Thymus (tissue), 11 donors: Measurements from ENCODE around the gene IQCE. TPM values are rescaled to one million over a fixed set of nuclear protein-coding genes. Genes with fewer than 3 reads are reported as not detected.

Experiments
- DNase-seq, 9 donors: peaks; one replicate each; pipeline ENCODE4 v3.0.0-alpha.2; 2013; ENCODE audit warnings: low spot score in 9 of 9, low read depth in 6 of 9, missing footprints in 1 of 9
- H3K27ac ChIP-seq, 2 donors: one replicate each; pipeline ENCODE4 v1.5.1; 2013; ENCODE audit warnings: control low read depth in 1 of 2, low read depth in 1 of 2, low read length in 1 of 2, mild to moderate bottlenecking in 1 of 2, moderate library complexity in 1 of 2
- H3K27me3 ChIP-seq, 2 donors: one replicate each; pipeline ENCODE4 v1.5.1; 2013; ENCODE audit warnings: low read length in 1 of 2; ENCODE audit not compliant: control insufficient read depth in 2 of 2, insufficient read depth in 1 of 2
- H3K36me3 ChIP-seq, 2 donors: one replicate each; pipeline ENCODE4 v1.5.1; 2013; ENCODE audit warnings: low read length in 1 of 2, mild to moderate bottlenecking in 1 of 2, moderate library complexity in 1 of 2; ENCODE audit not compliant: control insufficient read depth in 2 of 2, insufficient read depth in 2 of 2
- H3K4me1 ChIP-seq, 2 donors: one replicate each; pipeline ENCODE4 v1.5.1; 2013; ENCODE audit warnings: low read length in 2 of 2; ENCODE audit not compliant: control insufficient read depth in 2 of 2, insufficient read depth in 2 of 2
- H3K4me3 ChIP-seq, 2 donors: one replicate each; pipeline ENCODE4 v1.5.1; 2013; ENCODE audit warnings: low read length in 2 of 2, control low read depth in 1 of 2, mild to moderate bottlenecking in 1 of 2
- H3K9me3 ChIP-seq, 2 donors: one replicate each; pipeline ENCODE4 v1.5.1; 2013; ENCODE audit warnings: low read length in 1 of 2, mild to moderate bottlenecking in 1 of 2; ENCODE audit not compliant: control insufficient read depth in 2 of 2, insufficient read depth in 1 of 2
- WGBS: extraction: QIAGEN DNeasy Blood & Tissue Kit; methylation state at CpG from one replicate; pipeline ENCODE4 v1.1.7; 2013; 5-methylcytosine and 5-hydroxymethylcytosine counted together
- polyA plus RNA-seq: library from polyadenylated mRNA; stranded (reverse); fragments of 200-250 nt; gene quantifications from one replicate; pipeline ENCODE4 v1.2.3, GENCODE V29; 2013
- total RNA-seq: library from RNA; stranded (reverse); fragments of 120-200 nt; gene quantifications from one replicate; pipeline ENCODE4 v1.2.4, GENCODE V29; 2013
- donor health status: healthy.

Gene IQCE
- total and polyA plus RNA-seq, 2 donors: 3.8 to 4.2 TPM

- DNase-seq: no peak
- 97% methylated on average over 11 of the region's 11 CpGs for whole genome bisulfite sequencing
- Histone ChIP-seq H3K36me3 (peaks cover 4 to 5% of the 10 kb centered on the region in 2 donors), H3K27me3 (no peaks in the 10 kb centered on the region), H3K27ac (no peak overlapping the region), H3K4me3 (no peak overlapping the region), H3K9me3 (peaks cover 0 to 9% of the 10 kb centered on the region in 2 donors), H3K4me1 (peaks cover 0 to 6% of the 10 kb centered on the region in 2 donors)
These were observed 43.1 kb downstream of the IQCE start for GRCh38 chr7:2601907-2602306.

DNA sequence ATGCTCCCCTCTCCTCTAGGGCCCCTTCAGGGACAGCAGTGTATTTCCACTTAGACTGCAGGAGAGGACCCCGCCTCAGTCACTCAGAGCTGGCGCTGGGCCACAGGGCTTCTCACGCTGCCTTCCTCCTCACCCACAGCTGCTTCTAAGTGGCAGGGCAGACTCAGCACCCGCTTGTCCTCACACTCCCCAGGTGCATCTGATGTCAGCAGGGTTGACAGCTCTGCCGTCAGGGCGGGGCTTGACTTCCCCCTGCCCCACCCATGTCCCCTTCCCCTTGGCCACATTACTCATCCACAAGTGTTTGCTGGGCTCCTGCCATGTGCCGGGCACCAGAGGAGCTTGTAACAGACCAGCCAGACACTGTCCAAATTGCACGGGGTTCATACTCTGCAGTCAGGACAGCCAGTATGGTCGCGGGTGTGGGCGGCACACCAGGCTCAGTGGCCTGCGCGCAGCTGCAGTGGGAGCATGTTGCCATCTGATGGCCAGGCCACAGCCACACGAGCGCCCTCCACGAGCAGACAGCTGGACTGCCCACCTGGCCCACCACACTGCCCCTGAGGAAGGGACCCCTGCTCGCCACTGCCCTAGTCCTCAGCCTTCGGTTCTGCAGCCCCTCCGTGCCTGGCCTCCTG, 43.7 kb downstream of the IQCE start:
- Histone ChIP-seq H3K4me1 (peaks cover 0 to 6% of the 10 kb centered on the region in 2 donors), H3K9me3 (peaks cover 0 to 3% of the 10 kb centered on the region in 2 donors), H3K27me3 (no peaks in the 10 kb centered on the region), H3K27ac (no peak overlapping the region), H3K36me3 (peaks cover 3 to 4% of the 10 kb centered on the region in 2 donors), H3K4me3 (no peak overlapping the region)
- DNase-seq: peak in 3 of 9 donors; percentile 19 to 58 (median 35)
- 68% methylated on average over 19 of the region's 19 CpGs for WGBS

DNA sequence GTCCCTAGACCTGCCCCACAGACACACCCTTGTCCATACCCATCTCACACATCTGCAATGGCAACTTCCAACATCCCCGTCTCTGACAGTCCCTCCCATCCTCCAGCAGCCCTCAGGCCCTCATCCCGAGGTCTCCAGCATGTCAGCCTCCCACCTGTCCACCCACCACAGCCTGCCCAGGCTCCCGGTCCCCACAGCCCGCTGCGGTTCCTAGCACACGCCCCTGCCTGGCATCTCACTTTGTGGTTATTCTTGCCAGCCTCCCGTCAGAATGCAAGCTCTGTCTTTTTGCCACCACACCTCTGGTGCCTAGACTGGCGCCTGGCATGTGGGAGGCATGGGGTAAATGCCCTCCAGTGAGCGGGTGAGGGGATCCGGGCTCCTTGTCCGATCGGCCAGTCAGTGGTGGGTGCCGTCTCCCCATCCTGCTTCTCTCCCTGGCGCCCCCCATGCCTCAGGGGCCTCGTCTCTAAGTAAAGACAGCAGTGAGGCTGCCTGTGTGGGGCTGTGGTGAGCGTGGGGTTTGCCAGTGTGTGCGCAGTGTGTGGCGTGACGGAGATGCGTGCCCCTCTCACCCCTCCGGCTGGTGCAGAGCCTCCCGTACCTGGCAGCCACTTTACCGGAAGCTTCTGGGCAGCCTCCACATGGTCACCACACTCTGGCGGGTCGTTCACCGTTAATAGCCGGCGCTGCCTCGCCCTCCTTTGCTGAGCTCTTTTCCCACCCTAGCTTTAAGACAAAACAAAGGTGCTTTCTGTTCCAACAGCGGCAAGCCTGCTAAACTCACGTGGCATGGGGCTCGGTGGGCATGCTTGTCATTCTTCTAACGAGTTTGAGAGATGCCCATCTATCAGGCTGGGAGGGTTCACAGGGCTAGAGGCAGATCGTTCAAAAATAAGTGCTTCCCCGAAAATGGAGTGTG, 44.5 kb downstream of the IQCE start:
- H3K4me1 ChIP-seq: peaks cover 0 to 11% of the 10 kb centered on the region in 2 donors
- 90% methylated on average over 35 of the region's 35 CpGs for WGBS
- no peaks in the 10 kb centered on the region for H3K27me3 ChIP-seq
- H3K4me3 ChIP-seq: no peak overlapping the region
- H3K9me3 ChIP-seq: peaks cover 0 to 3% of the 10 kb centered on the region in 2 donors
- peaks cover 3 to 4% of the 10 kb centered on the region in 2 donors for H3K36me3 ChIP-seq
- no peak overlapping the region for H3K27ac ChIP-seq
- no peak for DNase-seq

DNA sequence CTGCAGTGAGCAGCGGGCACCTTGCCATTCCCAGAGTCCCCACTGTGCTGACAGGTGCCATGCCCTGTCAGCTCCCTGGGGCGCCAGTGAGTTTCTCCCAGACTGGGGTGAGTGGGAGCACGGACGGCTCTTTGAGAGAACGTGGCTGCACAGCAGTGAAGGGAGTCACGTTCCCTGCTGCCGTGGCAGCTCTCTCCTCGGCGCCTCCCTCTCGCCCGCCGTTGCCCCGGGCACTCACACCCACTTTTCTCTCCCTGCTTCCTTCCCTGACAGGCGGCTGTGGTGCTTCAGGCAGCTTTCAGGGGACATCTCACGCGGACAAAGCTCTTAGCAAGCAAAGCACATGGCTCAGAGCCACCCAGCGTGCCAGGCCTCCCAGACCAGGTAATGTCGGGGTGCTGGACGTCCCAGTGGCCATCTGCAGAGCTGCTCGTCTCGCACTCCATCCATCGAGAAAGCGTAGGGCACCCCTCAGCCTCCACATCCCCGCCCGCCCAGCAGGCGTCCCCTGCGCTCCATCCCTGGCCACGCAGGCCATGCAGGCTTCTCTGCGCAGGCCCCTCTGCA, 45.9 kb downstream of the IQCE start:
- H3K9me3 ChIP-seq: peaks cover 0 to 3% of the 10 kb centered on the region in 2 donors
- H3K27ac ChIP-seq: no peak overlapping the region
- H3K27me3 ChIP-seq: no peaks in the 10 kb centered on the region
- H3K4me3 ChIP-seq: no peak overlapping the region
- H3K4me1 ChIP-seq: peaks cover 0 to 22% of the 10 kb centered on the region in 2 donors
- DNase-seq: no peak
- whole genome bisulfite sequencing: 96% methylated on average over 29 of the region's 29 CpGs
- H3K36me3 ChIP-seq: no peaks in the 10 kb centered on the region

DNA sequence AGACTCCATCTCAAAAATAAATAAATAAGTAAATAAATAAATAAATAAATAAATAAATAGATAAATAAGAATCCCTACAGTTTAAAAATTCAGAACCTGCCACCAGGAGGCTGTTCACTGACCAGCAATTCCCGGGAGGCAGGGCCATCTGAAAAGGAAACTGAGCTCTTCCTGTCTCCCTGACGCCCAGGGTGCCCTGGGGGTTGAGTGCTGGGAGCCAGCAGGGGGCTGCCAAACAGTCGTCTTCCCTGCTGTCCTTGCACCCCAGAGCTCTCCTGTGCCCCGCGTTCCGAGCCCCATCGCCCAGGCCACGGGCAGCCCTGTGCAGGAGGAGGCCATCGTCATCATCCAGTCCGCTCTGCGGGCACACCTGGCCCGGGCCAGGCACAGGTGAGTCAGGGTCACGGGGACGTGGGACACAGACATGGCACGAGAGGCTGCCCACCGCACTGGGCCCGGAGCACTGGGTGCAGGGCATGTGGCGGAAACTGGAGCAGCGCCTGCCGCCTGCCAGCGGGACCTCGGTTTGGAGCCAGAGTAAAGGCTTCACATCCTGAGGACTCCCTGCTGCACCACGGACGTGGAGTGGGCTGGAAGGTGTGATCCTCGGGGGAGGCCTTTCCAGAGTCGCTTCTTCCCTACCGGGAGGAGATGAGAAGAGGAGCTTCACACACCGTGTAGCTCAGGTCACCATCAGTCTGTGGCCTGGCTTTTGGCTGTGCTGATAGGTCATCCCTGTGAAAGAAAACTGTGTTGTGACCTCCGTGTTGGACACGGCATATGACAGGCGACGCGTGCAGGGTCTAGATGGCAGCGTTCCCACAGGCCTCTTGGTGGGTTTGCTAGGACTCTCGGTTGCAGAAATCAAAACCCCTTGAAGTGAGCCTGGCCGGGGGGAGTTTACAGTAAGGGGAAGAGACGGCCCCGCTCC, 47.1 kb downstream of the IQCE start:
- Histone ChIP-seq H3K4me3 (no peak overlapping the region), H3K36me3 (no peaks in the 10 kb centered on the region), H3K27ac (no peak overlapping the region), H3K4me1 (peaks cover 0 to 22% of the 10 kb centered on the region in 2 donors), H3K27me3 (no peaks in the 10 kb centered on the region), H3K9me3 (peaks cover 0 to 3% of the 10 kb centered on the region in 2 donors)
- no peak for DNase-seq
- WGBS: 95% methylated on average over 38 of the region's 38 CpGs

- Histone ChIP-seq H3K27me3 (no peaks in the 10 kb centered on the region), H3K27ac (no peak overlapping the region), H3K9me3 (peaks cover 0 to 3% of the 10 kb centered on the region in 2 donors), H3K36me3 (no peaks in the 10 kb centered on the region), H3K4me1 (peaks cover 0 to 22% of the 10 kb centered on the region in 2 donors), H3K4me3 (no peak overlapping the region)
- WGBS: 97% methylated on average over 16 of the region's 16 CpGs
- DNase-seq: no peak
These were observed 47.8 kb downstream of the IQCE start for GRCh38 chr7:2606539-2606936.

- H3K36me3 ChIP-seq: no peaks in the 10 kb centered on the region
- no peak for DNase-seq
- no peak overlapping the region for H3K4me3 ChIP-seq
- H3K27me3 ChIP-seq: no peaks in the 10 kb centered on the region
- peaks cover 0 to 16% of the 10 kb centered on the region in 2 donors for H3K4me1 ChIP-seq
- H3K27ac ChIP-seq: no peak overlapping the region
- 88% methylated on average over 26 of the region's 26 CpGs for WGBS
- H3K9me3 ChIP-seq: peaks cover 0 to 3% of the 10 kb centered on the region in 2 donors
These were observed 48.5 kb downstream of the IQCE start for GRCh38 chr7:2607122-2607922.
